GM19035 (cell line): Measurements from ENCODE around the gene CECR2.

ENCODE experiments used
- ATAC-seq: cut with Tn5 transposase; IDR thresholded peaks from one replicate; pipeline ENCODE4 v1.9.1; 2021; ENCODE audit not compliant: unreplicated experiment

CECR2 gene

DNA sequence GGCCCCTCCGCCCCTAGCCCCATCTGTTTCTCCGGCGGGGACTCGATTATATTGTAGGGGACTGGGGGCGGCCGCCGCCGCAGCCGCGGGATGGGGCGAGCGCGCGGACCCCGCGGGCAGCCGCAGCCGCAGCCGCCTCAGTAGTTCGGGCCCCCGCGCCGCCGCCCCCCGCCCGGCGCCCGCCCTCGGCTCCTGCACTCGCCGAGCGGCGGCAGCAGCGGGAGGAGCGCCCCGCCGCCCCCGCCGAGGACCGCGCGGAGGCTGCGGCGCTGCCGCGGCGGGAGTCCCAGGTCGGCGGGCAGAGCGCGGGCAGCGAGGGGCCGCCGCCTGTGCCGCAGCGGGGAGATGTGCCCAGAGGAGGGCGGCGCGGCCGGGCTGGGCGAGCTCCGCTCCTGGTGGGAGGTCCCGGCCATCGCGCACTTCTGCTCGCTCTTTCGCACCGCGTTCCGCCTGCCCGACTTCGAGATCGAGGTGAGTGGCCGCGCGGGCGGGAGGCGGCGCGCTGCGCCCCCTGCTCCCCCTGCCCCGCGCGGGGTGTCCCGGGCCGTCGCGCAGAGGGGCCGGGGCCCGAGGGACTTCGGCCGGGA lies at the start of gene CECR2:
CECR2 (plus strand) TSS at position 22 of the 587 bp plus-strand sequence; CDS start at position 346, 324 bp downstream.
- ATAC-seq: no peak

DNA sequence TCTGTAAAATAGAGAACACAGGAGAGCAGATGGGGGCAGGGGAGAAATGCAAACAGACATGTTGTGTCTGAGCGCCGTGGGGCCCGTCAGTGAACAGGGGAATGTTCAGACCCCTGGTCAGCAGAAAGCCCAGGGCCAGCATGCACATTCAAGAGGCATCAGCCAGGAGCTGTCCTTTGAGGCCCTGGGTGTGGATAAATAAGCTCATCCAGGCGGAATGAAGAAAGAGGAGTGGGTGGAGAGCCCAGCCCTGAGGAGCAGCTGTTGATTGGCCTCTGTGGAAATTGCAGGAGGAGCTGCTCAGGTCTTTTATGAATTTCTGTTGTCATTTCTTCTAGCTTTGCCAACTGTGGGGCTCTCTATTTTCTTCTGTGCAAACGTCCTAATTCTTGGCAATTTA lies 49.7 kb upstream of the CECR2 start:
- no peak for ATAC-seq

DNA sequence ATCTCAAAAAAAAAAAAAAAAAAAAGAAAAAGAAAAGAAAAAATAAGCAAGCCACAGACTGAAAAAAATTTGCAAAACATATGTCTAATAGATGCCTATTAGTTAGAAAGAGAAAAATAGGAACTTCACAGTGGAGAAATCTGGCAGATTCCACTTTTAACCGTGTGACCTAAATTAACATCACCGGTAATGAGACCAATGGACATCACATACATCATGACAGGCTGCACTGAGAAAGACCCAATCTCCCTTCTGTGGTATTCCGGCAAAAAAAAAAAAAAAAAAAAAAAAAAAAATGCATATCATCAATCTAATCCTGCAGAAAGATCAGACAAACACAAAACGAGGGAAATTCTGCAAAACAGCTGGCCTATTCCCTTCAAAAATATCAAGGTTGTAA lies 46.7 kb upstream of the CECR2 start:
- no peak for ATAC-seq

DNA sequence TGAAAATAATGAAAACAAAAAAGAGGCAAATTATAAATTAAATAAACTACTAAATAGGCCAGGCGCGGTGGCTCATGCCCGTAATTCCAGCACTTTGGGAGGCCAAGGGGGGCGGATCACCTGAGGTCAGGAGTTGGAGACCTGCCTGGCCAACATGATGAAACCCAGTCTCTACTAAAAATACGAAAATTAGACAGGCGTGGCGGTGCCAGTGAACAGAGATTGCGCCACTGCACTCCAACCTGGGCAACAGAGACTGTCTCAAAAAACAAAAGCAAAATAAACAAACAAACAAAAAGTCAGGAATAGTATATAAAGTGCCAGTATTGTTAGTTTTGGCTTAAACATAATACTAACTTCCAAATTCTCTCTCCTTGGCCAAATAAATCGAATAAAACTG lies 37.6 kb upstream of the CECR2 start:
- no peak for ATAC-seq

DNA sequence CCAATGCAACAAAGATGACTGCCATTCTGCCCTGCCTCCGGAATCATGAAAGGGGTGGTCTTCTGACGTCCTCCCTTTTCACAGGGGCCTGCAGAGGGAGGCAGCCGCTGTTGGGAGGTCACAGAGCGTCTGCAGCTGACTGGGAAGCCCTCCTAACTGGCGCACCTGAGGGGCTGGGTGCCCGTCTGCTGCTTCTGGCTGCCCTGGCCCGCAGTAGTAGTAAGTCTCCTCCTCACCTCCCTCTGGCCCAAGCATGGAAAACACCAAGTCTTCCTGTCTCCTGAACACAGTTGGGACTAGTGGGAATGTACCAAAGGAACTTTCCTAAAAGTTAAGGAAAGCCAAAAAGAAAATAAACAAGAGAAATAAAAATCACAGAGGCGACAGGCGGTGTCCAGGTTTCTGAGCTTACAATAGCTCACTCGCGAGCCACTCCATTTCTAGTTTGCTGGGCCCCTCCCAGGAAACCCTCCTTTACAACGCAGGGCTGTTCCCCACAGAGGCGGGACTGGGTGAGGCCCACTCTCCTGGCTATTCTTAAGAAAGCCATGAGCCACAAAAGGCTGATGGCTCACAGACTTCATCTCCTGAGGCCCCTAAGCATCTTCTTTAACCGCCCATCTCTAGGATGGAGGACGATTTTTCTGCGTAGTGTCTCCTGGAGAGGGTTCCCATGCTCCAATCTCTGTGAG lies 37.0 kb upstream of the CECR2 start:
- ATAC-seq: no peak

DNA sequence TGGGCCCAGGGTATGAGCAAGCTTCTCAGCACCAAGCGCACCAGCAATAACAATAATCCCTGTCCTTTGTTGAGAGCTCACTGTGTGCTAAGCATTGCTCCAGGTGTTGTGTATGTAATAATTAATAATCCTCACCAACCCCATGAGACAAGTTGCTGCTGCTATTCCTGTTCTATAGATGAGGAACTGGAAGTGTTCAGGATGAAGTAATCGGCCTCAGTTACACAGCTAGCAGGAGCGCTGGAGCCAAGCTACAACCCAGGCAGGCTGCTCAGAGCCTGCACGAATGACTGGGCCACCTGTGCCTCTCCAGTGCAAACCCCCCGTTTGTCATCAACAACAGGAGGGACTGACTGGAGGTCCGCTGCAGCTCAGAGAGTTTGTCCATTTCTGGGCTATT lies 35.2 kb upstream of the CECR2 start:
- ATAC-seq: no peak

DNA sequence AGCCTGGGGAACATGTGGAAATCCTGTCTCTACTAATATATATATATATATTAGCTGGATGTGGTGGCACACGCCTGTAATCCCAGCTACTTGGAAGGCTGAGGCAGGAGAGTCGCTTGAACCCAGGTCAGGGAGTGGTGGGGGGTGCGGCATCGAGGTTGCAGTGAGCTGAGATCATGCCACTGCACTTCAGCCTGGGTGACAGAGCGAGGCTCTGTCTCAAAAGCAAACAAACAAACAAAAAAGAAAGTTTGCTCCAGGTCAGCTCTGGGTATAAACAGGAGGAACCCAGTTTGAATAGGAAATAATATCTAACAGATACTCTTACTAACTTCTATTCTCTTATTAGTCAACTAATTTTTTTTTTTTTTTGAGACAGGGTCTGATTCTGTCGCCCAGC lies 34.3 kb upstream of the CECR2 start:
- ATAC-seq: no peak

DNA sequence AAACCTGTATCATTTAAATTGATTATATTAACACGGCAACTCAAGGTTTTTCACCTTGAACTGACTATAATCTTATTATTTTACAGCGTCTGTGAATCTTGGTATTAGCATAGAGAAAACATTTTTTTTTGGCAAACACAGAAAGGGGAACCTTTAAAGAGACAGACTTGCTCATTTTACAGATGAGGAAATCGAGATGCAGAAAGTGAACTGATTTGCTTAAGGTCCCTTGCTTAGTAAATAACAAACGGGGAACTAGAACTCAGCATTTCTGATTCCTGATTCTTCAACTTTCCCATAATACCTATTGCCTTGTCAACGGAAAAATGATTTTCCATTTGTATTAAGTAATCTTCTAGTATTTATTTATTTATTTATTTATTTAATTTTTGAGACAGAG lies 33.2 kb upstream of the CECR2 start:
- ATAC-seq: no peak

DNA sequence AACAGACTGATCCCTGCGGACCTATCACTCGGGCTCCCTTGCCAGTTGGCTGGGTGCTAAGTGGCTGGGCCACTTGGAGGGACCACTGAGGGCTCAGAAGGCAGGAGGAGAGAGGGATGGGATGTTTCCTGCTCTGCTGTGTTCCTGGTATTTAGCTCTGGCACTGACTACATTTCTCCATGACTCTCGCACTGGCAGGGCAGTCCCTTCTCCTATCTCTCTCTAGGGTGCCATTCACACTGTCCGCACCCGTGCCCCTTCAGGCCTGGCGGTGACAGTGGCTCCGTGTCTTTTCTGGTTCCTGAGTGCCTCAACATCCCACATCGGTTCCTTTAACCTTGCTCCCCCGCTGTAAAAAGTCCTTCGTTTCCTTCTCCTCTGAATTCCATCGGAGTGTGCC lies 31.6 kb upstream of the CECR2 start:
- no peak for ATAC-seq

DNA sequence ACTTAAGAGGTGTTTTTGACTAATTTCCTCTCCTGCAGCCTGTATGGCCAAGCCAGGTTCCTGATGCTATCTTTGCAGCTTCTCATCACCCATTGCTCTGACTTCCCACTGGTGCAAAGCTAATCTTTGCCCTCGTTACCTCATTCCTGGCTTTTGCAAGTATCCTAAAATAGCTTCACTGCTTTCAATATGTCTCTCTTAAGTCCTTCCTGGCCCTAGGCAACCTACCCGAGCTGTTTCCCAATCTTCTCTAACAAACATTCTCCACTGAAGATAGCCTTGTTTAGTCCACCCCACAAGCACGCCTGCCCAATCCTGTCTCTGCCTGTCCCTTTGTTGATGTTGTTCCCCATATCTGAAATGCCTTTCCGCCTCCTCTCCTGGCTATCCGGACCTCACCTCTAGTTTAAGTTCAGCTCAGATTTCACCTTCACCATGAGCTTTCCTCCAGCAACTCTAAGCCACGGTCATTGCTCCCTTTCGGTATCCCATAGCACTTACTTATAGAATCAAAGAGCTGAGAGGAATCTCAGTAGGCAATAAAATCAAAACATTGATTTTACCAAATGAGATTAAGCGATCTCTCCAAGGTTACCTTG lies 30.1 kb upstream of the CECR2 start:
- no peak for ATAC-seq

DNA sequence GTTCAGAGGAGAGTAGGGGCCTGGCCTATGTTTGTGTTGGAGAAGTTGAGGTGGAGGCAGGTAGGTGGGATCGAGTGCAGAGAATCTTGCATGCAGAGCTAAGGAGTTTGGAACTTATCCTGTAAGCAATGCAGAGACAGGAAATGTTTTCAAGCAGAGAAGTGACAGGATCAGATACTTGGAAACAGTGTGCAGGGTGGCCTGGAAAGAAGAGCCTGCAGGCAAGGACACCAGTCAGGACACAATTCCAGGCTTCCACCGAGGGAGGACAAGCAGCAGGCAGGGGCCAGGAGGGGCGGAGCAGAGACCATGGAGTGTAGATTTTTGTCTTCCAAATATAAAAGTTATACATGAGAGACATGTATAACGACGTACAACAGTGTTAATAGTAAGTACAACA lies 26.9 kb upstream of the CECR2 start:
- ATAC-seq: no peak

DNA sequence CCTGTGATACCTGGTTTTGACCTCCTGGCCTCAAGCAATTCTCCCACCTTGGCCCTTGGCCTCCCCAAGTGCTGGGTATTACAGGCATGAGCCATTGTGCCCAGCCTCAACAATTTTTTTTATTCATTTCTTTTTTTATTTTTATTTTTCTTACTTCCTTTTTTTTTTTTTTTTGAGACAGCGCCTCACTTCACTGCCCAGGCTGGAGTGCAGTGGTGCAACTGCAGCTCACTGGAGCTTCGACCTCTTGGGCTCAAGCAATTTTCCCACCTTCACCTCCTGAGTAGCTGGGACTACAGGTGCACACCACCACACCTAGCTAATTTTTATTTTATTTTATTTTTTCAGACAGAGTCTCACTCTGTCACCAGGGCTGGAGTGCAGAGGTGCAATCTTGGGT lies 25.5 kb upstream of the CECR2 start:
- no peak for ATAC-seq

DNA sequence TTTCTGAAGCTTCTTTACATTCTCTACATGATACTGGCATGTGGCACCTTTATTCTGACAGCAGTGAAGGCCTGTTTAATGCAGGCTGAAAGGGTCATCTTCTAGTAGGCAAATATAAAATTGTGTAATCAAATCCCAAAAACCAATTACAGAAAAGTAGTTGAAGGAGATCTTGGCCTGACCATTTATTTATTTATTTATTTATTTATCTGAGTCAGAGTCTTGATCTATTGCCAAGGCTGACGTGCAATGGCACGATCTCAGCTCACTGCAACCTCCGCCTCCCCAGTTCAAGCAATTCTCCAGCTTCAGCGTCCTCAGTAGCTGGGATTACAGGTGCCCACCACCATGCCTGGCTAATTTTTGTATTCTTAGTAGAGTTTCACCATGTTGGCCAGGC lies 22.7 kb upstream of the CECR2 start:
- ATAC-seq: no peak

DNA sequence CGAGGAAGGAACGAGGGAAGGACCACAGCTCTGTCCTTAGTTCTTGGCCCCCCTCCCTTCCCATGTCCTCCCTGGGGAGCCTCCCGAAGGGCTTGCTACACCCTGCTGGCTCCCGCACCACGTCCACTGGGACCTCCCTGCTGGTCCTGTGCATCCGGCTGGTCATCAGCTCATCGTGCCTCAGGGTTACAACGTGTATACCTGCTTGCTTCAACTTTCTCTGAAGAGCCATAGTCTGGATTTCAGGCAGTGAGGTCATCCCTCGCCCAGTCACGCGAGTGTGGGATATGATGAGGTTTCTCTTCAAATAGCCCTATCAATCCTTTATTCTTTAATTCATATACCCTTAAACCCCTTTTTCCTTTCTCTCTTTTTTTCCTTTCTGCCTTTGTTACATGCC lies 21.5 kb upstream of the CECR2 start:
- ATAC-seq: no peak

DNA sequence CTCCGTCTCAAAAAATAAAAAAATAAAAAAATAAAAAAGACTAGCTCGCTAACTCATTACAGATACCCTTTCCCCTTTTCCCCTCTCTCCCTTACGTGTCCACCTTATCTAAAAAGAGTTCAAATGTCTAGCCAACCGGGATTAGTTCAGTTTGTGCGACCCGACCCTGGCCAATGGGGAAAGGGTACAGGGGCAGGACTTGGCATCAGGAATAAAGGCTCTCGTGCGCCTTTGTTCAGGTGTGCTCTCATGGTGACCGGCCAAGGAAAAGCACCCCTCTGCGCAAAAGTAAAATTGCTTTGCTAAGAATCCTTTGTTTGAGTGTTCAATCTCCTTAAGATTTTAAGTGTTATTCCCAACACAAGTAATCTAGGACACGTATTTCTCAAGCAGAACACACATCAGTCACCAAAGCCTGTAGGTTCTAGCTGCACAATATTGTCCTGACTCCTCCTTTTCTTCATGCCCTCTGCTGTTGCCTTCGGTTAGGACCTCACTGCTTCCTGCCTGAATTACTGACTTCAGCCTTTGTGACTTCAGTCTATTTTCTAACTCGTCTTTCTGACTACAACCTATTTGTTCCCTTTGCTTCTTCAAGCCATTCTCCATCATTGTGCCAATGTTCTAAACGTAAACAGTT lies 20.7 kb upstream of the CECR2 start:
- ATAC-seq: no peak

DNA sequence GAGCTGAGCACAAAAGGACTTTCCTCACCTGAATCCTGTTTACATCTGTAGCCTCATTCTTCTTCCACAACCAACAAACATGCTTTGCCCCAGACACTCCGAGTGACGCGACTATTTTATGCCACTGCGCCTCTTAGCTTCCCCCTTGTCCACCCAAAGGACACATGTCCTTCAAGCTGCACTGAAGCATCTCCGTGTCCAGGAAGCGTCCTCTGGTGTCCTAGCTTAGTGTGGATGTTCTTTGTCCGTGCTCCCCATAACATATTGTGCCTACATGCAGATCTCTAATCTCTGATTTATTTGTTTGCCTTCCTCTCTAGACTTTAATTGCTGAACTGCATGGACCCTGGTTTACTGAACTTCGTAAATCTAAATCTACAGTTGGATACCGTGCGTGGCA lies 20.1 kb upstream of the CECR2 start:
- no peak for ATAC-seq

DNA sequence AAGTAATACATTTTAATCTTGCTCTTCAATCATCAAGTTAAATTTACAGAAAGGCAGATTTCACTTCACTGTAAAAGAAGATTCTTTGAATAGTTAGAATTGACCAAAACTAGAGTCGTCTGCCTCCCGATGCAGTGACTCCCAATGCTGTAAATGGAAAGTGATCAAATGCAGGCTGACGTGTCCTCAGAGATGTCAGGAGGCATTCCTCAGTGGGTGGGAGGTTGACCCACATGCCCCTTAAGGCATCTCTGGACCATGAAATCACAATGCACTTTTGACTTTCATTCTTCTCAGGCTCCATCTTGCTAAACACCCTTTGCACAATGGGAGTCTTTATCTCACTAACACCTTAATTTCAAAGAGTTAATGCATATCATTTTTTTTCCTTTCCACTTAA lies 19.0 kb upstream of the CECR2 start:
- no peak for ATAC-seq

DNA sequence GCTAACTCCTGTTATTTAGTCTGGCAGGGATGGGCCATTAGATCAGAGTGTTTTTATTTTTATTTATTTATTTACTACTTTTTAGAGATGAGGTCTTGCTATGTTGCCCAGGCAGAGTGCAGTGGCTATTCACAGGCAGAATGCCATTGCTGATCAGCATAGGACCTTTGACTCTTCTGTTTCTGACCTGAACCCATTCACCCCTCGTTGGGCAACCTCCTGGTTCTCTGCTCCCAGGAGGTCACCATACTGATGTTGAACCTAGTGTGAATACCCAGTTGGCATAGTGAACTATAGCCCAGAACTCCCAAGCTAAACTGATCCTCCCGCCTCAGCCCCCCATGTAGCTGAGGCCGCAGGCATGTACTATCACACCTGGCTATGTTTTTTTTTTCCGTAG lies 16.5 kb upstream of the CECR2 start:
- no peak for ATAC-seq

DNA sequence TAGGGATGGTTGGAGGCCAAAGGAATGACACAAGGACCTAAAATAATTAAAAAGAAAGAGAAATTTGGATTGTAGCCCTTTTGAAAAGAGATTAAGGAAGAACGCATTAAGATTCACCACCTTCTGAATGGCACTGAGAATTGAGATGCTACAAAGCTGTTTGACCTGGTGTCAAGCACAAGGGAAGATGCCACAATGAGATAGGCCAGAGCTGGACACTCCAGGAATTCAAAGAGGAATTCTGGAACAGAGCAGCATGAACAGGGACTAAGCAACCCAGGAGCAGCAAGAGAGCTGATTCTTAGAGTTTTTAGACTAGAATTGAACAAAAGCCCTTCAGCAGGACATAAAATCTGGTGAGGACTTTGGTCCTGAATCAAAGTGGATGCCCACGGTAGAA lies 11.6 kb upstream of the CECR2 start:
- no peak for ATAC-seq

DNA sequence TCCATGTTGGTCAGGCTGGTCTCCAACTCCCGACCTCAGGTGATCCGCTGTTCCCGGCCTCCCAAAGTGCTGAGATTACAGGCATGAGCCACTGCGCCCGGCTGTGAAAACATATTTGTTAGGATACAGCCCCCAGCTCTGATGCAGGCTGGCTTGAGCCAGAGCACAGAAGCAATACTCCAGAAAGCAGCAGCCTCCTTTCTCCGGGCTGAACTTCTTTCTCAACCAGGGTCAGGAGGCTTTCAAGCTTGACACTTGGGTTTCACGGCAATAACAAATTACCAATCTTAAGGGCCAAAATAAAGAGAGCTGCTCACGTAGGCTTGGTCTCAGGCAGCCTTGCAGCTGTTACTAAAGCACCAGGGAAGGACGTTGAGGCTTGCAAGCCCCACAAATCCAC lies 10.8 kb upstream of the CECR2 start:
- ATAC-seq: no peak

DNA sequence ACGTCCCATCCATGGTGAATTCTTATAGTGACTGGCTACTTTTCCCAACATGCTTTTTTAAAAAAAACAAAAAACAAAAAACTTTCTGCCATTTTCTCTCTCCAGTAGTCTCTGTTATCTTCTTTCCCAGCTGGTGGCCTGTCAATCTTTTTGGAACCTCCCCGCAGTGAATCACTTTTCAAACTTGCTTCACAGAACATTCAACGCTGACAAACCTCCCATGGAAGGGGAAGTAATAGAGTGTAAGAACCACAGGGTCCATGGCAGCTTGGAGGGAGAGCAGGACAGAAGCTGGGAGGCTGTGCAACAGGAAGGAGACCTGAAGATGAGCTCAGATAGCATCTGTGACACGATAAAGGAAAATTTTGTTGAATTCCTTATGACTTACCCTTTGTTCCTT lies 9.8 kb upstream of the CECR2 start:
- no peak for ATAC-seq

DNA sequence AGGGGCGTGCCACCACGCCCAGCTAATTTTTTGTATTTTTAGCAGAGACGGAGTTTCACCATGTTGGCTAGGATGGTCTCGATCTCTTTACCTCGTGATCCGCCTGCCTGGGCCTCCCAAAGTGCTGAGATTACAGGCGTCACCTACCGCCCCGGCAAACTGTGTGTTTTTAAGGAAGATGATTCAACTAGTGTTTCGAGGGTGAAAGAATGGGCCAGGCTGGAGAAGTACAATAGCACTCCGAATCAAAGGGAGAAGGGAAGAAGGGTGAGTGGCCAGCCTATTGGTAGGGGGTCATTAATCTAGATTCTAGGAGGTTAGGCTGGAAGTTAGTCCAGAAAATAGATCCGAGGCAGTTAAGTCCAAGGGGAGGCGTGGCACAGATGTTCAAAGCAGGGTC lies 2.9 kb upstream of the CECR2 start:
- ATAC-seq: no peak
